ENCODE measurements around the gene PHGDH. TPM values are rescaled to one million over a fixed set of nuclear protein-coding genes. Genes with fewer than 3 reads are reported as not detected.
"Not testable (repeated sequence)": the region's sequence is repeated elsewhere in the genome, so short reads cannot be mapped to it uniquely, and the experiment has no call there.

PHGDH gene
- total and polyA plus RNA-seq, 2 of the 13 experiments (the other 11 are each of a cell fraction or from before 2014, with no cell fraction given) = 95.8 to 133 TPM

DNA sequence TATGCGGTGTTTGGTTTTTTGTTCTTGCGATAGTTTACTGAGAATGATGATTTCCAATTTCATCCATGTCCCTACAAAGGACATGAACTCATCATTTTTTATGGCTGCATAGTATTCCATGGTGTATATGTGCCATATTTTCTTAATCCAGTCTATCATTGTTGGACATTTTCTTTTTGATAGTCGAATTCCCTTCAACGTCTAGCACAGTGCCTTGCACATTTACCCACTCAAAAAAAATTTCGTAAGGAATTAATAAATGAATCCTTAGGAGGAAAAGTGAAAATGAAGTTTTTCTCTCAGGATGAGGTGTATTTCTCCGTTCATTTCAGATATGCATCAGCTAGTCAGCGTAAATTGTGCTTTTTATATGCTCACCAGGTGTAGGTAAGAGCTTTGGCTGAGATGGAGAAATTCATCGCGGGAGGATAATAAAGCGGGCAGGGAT lies 354 bp upstream of the PHGDH start:
- H3K4me3 ChIP-seq (replicated peaks in 1 of 3; ENCODE audit: insufficient read depth in 1 of 3, low read depth in 2 of 3, low read length in 3 of 3) = peak overlapping the region; percentile 67 to 94 (median 90)
- H3K36me3 ChIP-seq (replicated peaks in 1 of 2; ENCODE audit: control insufficient read depth in 1 of 2, insufficient read depth in 2 of 2, low read length in 2 of 2); ATAC-seq; H3K9me3 ChIP-seq (ENCODE audit: low read length); H2AFZ ChIP-seq (ENCODE audit: low read length); H3K9ac ChIP-seq (ENCODE audit: insufficient read depth, low read depth, low read length); H3K27ac ChIP-seq (ENCODE audit: extremely low read length, insufficient read depth, low read length); H3K27me3 ChIP-seq (ENCODE audit: control insufficient read depth in 1 of 2, insufficient read depth in 2 of 2, low read length in 2 of 2); DNase-seq (ENCODE audit: low spot score): not testable (repeated sequence)
- 17% methylated on average over 8 of the region's 10 CpGs for WGBS (ENCODE audit: low lambda C conversion rate)
- H3K4me2 ChIP-seq (ENCODE audit: low read depth, low read length) = peak overlapping the region; percentile 82
- CTCF ChIA-PET (ENCODE audit: low intra/inter-chr PET ratio, low total read pairs) = interaction anchor here (1.1 kb wide), 1 partner anchor 13 kb away, joined by 3 read pairs; no protein-coding TSS in a partner anchor
- H3K4me1 ChIP-seq (ENCODE audit: insufficient read depth, low read length) = peaks cover 36% of the 10 kb centered on the region
- TSS peak; percentile 81 for BruUV-seq (replicated peaks)
- peak; percentile 4 for FAIRE-seq
- H3K79me2 ChIP-seq (ENCODE audit: insufficient read depth, low read length) = peaks cover 41% of the 10 kb centered on the region
- intact Hi-C loops (cut with micrococcal nuclease; ENCODE audit: unreplicated experiment) (loop anchor here (2.0 to 5.0 kb wide), 2 partner anchors 79 to 99 kb away; no protein-coding TSS in a partner anchor), in situ Hi-C loops (cut with HindIII; ENCODE audit: extremely low pct_ligation_motif_present, low pct_unique_long_range_greater_than_20kb) (loop anchor here (10.0 kb wide), 1 partner anchor 57 kb away; no protein-coding TSS in a partner anchor)
- POLR2A ChIA-PET = interaction anchor here (0.7 to 6.4 kb wide), 20 partner anchors 8 to 370 kb away, joined by 3 to 88 read pairs (median 4); partner anchors contain the start of genes HMGCS2 and ZNF697
- 0 out of 2 replicates have a peak, but pooled peaks have one; percentile 28 for TF ChIP-seq HMGXB3 (CRISPR knock-in tag; IDR thresholded peaks at IDR 0.05; ENCODE audit: borderline replicate concordance)
- H4K20me1 ChIP-seq (ENCODE audit: insufficient read depth, low read length) = peaks cover 15% of the 10 kb centered on the region

Data from HepG2 (cell line).